Medulla oblongata (tissue), 1 donor: ENCODE measurements around the gene ACAP2.
"Not testable (repeated sequence)": the region's sequence is repeated elsewhere in the genome, so short reads cannot be mapped to it uniquely, and the experiment has no call there.

Source experiments
- DNase-seq: peaks from one replicate; pipeline ENCODE4 v3.0.0-alpha.2; 2015; ENCODE audit errors: extremely low spot score

The ACAP2 gene

DNA sequence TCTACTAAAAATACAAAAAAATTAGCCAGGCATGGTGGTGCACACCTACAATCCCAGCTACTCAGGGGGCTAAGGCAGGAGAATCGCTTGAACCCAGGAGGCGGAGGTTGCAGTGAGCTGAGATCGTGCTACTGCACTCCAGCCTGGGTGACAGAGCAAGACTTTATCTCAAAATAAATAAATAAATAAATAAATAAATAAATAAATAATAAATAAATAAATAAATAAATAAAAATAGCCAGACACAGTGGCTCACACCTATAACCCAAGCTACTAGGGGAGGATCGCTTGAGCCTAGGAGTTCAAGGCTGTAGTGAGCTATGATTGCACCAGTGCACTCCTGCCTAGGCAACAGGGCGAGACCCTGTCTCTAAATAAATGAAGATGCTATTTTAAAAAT lies 152.2 kb downstream of the ACAP2 start:
- DNase-seq = not testable (repeated sequence)

DNA sequence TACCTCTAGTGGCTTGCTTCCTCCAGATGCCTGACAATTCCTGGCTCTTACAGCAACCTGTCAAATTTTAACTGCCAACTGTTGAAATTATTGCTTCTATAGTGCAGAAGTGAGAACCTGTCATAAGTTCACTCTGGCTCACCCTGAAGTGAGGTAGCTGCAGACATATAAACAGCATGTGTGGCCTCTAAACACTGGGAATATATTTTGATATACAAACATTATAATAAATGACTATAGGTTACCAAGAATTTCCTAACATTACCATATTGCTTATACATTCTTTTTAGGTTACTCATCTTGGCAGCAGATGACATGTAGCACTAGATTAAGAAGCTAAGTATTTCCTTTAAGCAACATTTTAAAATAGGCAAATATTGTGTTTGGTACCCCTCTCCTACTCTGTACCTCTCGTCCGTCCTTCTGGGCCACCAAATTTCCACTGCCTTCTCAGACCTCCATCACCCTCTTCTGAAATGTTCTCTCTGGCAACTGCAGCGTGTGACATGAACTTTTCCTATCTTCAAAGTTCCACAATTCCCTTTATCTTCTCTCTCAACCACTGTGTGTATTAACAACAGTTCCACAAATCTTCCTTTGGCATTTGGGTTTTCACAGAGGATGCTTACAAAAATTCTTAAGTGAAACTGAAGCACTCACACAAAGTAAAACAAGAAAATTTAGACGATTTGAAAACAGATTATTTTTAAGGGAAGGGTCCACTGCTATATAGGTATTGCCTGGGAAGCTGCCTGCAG lies 156.5 kb downstream of the ACAP2 start:
- no peak for DNase-seq

DNA sequence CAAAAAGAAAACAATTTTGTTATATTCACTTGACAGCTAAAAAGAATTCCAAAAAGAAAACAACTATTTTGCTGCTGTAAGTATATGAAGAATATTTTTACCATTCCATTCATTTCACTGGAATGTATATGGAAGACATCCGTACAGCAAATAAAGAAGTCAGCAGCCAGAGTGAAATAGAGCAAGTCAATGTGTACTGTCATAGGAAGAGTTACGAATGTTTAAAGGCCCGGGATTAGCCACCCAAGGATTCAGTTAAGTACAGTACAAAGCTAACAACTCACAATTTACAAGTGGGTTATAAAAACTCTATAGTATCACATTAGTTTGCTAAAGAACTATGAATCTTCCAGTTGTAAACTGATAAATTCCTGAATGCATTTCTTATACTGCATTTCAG lies 157.4 kb downstream of the ACAP2 start:
- no peak for DNase-seq

DNA sequence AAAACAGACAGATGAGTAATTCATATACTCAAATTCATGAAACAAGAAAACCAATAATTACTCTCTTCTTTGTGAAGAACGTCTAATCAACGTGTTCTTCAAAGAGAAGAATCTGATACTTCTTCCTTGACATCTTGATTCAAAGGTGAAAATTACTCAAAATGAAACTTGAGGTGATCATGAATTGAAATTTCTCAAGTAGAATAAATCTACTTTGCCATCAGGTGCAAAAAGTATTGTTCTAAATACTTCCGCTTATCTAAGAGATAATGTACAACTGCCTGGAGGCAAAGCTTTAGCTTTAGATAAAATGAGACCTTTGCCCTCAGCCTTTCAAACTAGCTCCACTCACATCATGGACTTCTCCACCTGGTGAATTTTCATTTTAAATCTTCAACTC lies 158.0 kb downstream of the ACAP2 start:
- no peak for DNase-seq

DNA sequence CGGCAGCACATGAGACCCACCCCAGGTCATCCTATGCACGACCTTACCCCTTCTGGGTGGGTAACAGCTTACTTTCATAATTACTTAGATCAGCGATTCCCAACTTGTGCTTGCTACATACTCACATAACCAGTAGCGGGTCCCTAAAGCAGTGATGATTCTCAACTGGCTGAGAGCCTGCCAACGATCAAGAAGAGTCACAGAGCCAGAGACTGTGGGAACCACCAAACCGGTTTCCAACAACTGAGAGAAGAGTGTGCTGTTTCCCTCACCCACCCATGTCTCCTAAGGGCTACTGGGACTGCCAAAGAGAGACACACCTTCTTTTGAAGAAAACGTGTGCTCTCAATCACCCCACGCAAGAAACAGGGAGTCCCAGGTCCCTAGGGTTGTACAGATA lies 159.9 kb downstream of the ACAP2 start:
- DNase-seq = no peak

DNA sequence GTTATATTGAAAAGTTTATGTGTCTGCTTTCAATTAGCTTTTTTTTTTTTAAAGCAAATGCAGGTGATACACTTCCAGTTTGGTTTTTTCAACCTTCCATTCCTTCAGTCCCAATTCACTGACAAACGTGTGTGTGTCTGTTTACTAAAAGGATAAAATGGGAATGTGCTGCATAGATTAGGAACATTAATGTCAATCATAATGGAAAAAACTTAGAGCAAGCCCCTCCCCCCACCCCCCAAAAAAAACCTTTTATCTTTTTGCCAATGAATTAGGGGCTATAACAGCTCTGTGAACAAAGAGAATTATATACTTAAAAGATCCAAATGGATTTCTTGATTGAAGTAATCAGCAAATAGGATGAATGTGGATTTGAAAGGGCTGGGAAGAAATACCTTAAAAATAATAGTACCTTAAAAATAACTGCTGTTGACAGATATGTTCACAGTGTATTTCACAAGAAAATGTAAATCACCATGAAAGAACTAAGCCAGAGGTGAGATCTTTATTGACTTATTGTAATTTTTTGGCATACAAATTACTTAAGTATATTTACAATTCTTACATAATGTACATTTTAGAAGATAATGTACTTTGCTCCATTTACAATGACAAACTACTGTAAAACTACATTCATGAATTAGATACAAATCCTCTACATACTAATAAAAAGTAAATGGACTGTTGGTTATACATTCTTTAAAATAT lies 168.4 kb downstream of the ACAP2 start:
- no peak for DNase-seq

DNA sequence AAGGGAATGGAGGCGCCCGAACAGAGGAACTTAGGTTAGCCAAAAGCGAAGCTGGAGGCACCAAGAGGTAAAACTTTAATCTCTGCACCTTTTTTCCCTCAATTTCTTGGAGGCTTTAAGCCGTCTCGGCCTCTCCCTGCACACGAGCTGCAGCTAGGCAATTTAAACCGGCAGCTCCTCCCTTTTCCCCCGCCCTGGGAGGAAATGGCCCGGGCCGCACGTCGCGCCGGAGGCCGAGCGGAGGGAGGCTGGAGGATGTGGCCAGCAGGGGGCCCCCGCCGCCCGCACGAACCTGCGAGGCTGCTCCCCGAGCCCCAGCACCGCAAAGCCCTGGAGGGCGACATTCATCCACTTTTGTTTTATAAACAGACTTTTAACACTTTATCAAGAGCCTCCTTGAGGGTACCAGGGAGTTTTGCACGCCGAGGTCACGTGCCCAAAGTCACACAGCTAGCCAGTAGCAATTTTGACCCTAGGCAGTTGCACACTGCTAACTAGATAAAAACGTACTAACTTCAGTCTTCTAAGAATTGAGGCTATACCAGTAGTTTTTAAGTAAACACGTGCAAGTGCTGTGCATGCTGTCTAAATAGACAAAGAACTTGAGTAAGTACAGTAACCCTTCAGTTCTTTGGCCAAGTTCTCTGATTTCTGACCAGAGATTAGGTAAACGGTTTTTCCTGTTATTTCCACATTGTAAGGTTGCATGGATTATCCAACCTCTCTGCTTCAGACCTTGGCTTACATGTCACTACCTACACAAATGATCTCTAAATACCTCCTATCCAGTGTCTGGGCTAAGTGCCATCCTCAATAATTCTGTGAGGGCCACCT lies 171.2 kb downstream of the ACAP2 start:
- peak; percentile 93 for DNase-seq

DNA sequence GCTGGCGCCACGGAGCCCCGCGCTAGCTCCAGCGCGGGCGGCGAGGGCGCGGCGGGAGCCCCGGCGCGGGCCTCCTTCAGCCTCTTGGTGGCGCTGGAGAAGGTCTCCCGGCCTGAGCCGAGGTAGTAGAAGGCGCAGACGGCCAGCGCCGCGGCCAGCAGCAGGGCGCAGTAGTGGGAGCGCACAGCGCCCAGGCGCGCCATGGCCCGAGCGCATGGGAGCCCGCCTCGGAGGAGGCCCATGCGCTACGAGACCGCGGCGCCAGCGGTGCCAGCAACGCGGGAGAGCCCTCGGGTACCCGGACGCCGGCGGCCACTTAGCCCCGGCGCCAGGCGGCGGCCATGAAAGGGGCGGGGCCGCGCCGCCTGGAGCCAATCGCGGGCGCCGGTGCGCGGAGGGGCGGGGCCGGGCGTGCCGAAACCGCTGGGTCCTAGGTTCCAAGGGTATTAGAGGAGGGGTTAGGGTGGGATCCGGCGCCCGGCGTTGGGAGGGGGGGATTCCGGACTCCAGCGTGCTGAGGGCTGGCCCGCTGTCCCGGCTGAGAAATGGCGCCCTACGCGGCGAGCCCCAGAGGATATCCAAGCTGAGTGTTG lies 171.9 kb downstream of the ACAP2 start, which contains the start of gene XXYLT1:
TSS of gene XXYLT1 (minus strand) at position 343 of the 593 bp plus-strand sequence. CDS start at position 242, 101 bp downstream.
- DNase-seq = peak; percentile 86

DNA sequence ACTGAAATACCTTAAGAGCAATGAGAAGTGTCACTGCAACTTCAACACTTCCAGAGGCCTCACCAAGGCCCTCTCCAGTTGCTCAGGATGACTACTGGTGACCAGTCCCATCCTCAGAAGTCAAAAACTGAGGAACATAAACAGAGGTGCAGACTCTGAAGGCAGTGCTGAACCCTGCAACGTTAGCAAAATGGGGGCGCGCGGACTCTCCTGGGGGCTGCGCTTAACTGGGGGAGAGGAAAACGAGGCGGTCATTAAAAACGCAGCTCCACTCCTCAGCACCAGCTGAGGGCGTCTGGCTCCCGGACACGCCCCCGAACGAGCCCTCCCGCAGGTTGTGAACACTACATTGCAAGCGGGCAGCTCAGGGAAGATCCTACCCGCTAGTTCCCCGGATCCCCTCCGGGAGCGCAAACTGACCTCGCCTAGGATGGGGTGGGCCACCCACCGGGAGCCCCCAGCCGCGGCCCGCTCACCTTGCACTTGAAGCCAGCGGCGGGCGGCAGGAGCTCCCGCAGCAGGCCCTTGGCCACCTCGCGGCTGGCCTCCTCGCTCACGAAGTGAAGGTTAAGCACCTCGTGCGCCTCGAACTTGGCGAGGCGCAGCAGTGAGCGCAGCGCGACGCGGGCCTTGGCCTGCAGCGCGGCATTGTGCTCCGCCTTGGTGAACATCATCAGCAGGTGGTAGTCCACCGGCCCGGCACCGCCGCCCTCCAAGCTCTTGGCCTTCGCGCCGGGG lies 172.6 kb downstream of the ACAP2 start:
- peak; percentile 14 for DNase-seq

DNA sequence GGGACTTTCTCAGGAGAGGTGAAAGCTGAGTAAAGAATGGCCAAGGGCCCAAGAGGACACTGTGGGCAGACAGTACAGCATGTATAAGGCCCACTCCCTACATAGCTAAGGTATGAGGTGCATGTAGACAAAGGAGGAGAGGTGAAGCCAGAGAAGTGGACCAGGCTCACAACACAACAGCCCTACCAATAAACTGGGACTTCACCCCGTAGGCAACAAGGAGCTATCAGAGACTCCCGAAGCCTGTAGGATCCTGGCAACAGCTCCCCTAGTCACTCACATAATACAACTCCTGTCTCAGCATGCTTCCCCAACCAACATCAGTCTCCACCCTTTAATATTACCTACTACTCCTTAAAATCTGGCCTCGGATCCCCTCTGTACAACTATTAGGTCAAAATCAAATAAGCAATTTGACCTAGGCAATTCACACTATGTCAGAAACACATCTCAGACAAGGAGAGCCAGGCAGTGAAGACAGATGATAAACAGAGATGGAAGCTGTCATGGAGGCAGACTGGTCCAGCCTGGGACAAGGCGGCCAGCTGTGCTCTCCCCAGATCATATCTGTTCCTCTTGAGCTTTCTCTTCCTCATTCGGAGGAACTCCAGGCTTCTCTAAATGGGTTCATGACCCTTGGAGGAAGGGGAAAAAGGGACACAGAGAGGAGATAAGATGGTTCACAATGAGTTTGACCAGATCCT lies 173.3 kb downstream of the ACAP2 start:
- DNase-seq = peak; percentile 33

DNA sequence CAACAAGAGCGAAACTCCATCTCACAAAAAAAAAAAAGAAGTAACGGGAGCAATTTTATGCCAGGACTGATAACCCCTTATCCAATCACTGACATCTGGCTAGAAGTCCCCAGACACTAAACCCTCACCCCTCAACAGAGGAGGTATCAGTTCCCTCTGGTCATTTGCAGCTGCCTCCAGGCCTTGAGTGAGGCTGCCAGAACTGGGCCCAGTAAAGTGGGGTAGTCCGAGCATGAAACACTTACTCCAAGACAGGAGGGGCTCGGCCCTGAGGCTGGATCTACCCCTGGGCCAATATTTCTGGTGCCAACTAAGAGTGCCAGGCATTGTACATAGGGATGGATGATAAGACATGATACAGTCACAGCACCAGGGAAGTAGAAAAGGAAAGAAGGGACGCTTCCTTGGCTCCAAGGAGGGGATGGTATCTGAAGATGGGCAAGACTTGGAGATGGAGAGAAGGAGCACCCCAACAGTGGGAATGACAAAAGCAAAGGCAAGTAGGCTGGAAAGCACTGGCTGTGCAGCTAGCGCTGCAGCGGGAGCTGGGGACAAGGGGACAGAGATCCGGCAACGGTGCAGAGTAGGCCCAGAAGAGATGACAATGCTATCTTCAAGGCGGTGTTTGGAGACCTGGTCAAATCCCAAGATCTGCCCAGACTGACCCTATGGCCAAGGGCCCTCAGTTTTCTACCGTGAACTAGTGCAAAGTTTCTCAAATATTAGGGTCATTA lies 174.1 kb downstream of the ACAP2 start:
- no peak for DNase-seq

DNA sequence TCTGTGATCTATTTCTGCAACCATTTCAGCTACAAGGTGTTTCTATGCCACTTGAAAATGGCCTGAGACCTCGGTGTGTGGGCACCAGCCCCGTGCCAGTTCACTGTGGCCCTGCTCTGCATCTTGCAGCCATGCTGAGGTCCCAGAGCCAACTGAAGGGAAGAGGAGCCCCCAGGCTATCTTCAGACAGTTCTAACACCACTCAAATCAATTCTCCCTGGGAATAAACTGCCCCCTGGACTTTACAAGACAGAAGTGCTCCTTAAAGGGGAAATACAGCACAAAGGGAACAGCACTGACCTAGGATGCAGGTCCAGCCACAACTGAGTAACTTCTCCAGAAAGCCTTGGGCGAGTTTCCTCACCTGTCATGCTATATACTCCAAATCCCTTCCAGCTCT lies 175.7 kb downstream of the ACAP2 start:
- no peak for DNase-seq

DNA sequence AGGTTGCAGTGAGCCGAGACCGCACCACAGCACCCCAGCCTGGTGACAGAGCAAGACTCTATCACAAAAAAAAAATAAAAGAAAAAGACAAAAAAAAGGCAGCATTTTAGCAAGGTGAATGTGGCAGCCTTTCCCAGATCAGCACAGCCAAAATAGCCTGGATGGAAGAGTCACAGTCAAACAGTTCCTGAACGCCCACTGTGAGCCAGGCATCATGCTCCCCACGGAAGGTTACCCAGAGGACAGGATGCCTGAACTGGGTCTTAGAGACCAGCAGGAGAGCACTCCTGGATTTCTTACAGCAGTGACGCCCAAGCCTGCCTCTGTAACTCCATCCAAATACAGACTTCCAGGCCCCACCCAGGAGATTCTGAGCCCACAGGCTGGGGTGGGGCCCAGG lies 176.4 kb downstream of the ACAP2 start:
- DNase-seq = no peak

DNA sequence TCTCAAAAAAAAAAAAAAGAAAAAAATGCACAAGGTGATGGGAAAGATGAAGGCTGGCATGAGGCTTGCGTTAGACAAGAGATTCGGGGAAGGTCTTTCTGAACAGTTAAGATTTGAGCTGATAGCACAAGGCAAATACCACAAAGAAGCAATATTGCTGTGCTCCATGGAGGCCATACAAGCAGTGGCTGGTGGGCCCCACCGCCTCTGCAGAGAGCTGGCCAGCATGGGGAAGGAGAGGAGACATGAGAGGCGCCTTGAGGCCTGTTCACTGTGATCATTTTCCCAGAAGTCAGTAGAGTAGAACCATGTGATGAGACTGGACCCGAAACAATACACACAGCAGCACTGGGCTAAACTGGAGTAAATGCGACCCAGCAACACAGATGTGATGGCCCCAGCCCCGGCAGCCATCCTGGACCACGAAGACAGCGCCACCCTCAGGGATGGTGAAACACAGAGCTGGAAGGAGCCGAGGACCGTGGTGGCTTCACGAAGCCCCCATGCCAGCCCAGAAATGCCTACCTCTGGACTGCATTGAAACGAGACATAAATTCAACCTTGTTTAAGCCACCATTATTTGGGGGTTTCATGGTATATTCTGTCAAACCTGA lies 177.3 kb downstream of the ACAP2 start:
- DNase-seq = no peak

DNA sequence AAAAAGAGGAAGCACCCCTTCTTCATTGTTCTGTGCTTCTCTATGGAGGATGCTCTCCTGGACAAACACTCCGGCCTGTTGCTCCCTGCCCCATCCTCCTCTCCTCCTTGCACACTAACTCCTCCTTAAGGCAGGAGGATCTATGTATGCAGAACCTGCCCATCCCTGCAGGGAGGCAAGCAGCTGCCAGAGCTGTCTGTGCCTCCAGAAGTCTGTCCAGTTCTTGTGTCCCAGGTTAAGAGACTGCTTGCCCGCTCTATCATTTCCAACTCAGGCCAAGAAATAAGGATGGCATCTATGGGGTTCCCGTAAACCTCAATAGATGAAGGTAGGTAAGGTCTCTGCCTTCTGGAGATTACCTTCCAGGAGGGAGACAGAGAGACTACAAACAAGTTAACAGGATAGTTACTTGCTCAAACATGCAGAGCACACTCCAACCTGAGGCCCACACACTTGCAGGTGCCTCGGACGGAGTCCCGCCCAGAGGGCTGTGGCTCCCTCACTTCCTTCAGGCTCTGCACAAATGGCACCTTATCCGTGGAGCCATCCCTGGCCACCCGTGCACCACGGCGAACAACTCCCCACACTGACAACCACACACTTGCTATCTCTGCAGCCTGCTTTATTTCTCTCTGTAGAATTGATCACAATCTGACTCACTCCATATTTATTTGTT lies 178.8 kb downstream of the ACAP2 start:
- DNase-seq = no peak

DNA sequence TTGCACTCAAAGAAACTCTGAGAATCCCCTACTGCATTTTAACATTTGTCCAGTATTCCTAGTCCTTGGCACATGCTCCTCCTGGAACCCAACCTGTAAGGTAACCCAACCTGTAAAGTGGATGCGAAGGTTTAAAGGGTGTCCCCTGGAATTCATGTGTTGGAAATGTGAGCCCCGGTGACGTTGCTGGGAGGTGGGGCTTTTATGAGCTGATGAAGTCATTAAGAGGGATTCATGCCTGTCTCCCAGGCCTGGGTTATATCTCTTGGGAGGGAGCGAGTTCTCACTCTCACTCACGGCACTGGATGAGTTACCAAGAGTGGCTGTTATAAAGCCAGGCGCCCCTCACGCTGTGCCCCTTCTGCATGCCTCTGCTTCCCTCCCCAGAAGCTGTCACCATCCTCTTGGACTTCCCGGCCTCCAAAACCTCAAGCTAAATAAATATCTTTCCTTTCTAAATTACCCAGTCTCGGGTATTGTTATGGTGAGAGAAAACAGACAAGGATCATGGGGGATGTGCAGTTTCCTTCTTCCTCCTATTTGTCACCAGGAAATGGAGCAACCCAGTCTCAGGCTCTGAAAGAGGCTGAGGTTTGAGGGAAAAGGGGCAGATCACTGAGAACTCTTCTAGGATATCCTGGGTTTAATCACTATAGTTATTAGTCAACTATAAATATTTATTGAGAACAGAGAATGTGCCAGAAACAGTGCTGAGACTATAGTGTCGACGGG lies 179.5 kb downstream of the ACAP2 start:
- no peak for DNase-seq

DNA sequence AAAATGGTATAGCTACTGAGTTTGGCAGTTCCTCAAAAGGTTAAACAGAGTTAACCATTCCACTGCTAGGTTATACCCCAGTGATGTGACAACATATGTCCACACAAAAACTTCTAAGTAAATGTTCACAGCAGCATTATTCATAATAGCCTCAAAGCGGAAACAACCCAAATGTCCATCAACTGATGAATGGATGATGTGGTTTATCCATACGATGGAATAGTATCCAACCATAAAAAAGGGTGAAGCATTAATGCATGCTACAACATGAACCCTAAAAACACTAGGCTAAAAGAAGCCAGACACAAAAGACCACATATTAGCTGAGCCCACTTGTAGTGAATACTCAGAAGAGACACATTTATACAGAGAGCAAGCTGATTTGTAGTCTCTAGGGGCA lies 180.9 kb downstream of the ACAP2 start:
- DNase-seq = no peak

DNA sequence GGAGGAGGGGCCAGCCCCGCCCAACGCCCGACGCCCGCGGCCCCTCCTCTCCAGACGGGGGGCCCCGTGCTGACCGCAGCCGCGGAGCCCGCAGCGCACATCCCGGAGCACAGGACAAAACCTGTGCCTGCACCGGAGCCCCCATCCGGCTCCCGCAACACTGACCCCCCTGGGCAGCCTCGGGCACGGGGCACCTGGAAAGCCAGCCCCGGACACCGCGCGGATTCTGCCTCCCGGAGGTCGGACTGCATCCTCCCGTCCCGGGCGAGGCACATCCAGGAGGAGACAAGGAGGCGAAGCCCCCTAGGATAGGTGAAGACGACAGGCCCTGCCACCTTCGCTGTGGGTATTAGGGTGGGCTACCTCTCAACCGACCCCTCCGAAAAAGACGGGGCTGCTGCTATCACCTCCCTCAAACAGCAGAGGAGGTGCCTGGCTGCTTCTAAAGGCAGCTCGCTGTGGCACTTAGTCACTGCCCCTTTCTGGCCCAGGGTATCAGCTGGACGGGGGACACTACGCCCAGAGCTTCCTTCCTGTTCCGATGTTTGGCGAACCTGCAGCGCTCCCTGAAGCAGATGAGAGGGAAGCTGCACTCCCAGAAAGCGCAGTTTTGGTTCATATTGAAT lies 182.4 kb downstream of the ACAP2 start:
- peak; percentile 33 for DNase-seq
